ENCODE measurements around the gene MYO15B.

Gene MYO15B

DNA sequence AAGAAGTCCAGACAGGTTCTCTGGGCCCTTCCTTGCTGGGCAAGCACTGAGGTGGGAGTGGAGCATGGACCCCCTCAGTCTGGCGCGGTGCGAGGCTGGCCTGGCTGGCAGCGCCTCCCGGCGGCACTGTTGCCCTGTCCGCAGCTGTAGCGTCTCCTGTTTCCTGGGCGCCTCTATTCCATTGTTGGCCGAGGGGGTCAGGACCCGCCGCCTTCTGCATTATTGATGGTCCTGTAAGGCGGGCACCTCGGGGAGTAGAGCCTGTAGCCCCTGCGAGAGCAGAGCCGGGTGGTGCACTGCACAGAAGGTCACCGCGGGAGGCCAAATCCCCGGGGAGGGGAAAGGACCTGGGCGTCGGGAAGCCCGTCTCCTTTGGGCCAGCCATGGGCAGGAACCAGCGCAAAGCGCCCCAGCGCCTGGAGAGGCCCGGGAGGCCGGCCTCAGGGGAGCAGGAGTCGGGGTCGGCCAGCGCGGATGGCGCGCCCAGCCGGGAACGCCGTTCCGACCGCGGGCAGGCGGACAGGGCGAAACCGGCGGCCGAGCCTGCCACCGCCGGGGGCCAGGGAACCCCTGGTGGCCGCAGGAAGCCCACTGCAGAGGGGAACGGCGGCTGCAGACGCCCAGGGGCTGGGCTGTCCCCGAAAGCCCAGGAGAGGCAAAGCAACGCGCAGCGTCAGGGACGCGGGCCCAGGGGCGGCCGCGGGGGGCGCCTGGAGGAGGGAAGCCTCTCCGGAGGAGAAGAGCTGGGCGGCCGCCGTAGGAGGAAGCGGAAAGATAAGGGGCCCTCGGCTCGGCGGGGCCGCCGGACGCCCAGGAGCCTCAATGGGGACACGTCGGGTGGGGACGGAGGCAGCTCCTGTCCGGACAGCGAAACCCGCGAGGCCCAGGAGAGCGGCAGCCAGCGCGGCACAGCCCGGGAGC is at the start of gene MYO15B:
TSS of gene MYO15B (plus strand) at position 126 of the 921 bp plus-strand sequence. CDS start at position 384, 258 bp downstream.
- DNase-seq (ENCODE audit: low read depth in 1 of 2, low spot score in 1 of 2), result peak; percentile 20 to 52

DNA sequence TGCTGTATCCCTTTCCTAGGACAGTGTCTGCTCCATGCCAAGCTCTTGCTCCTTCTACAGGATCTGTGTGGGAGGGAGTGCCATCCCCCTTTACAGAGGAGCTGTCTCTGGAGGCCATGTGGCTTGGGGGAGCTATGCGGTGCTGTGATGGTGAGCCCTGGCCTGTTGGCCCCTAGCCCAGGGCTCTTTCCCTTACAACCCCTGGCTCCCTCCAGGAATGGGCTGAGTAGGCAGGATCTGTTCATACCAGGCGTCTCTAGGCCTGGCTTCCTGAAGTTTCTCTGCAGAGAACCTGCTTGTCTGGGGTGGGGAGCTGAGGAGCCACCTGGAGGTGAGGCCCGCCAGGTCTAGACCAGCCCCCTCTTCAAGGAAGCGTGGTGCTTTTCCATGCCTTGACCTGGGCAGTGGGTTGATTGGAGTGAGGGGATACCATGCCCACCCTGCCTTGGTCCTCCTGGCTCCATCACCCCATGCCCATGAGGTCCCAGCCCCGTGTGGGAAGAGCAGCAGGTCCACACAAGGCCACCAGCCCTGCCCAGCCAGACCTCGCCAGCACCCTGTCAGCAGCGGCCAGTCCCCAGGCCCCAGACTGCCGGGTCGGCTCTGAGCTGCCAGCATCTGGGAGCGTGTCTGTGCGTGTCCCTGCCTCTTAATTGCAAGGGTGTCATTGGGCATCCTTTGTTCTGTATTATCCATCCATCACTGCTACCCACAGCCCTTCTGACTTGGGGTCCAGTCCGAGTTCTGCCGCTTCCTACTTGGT is 47.5 kb upstream of the MYO15B start:
- DNase-seq (ENCODE audit: low read depth in 1 of 2, low spot score in 1 of 2), result no peak

GRCh38 chr17:75540923-75541503 is 46.6 kb upstream of the MYO15B start:
- no peak for DNase-seq (ENCODE audit: low read depth in 1 of 2, low spot score in 1 of 2)

- DNase-seq (ENCODE audit: low read depth in 1 of 2, low spot score in 1 of 2), result no peak
Observed at GRCh38 chr17:75542229-75542628, 45.4 kb upstream of the MYO15B start.

- DNase-seq (ENCODE audit: low read depth in 1 of 2, low spot score in 1 of 2), result no peak
Observed at GRCh38 chr17:75542728-75543336, 44.8 kb upstream of the MYO15B start.

DNA sequence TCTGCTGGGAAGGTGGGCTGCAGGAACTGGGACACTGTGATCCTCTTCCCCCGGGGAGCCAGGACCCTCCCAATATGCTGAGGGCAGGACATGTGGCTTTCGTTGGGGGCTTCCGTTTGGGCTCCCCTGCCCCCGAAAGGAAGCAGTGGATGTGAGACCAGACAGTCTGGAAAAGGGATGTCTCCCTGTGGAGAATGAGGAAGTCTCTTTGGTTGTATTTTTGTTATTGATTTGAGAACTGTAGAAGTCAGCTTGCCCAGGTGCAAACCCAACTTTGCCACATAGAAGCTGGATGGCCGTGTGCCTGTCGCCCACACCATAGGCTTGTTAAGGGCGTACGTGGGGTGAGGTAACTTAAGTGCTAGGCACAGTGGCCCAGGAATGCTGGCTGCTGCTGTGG is 43.4 kb upstream of the MYO15B start:
- no peak for DNase-seq (ENCODE audit: low read depth in 1 of 2, low spot score in 1 of 2)

- no peak for DNase-seq (ENCODE audit: low read depth in 1 of 2, low spot score in 1 of 2)
Observed at GRCh38 chr17:75546181-75546580, 41.4 kb upstream of the MYO15B start.

- no peak for DNase-seq (ENCODE audit: low read depth in 1 of 2, low spot score in 1 of 2)
Observed at GRCh38 chr17:75547091-75547490, 40.5 kb upstream of the MYO15B start.

DNA sequence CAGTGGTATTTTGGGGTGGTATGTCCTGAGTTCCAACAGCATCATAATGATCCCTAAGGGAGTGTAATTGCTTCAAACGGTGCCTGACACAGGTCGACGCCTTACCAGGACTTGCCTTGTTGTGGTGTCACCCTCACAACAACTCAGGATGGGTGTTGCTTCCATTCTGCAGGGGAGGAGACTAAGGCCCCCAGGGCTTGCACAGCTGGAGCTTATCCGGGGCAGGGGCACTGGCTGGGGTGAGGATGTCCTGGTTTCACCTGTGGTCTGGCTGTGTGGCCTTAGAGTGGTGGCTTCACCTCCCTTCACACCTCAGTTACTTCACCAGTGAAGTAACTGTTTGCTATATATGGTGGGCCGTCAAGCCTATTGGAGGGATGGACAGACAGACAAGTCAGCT is 38.8 kb upstream of the MYO15B start:
- no peak for DNase-seq (ENCODE audit: low read depth in 1 of 2, low spot score in 1 of 2)

- DNase-seq (ENCODE audit: low read depth in 1 of 2, low spot score in 1 of 2), result no peak
Observed at GRCh38 chr17:75549246-75550138, 38.1 kb upstream of the MYO15B start.

- DNase-seq (ENCODE audit: low read depth in 1 of 2, low spot score in 1 of 2), result no peak
Observed at GRCh38 chr17:75550139-75550465, 37.5 kb upstream of the MYO15B start.

DNA sequence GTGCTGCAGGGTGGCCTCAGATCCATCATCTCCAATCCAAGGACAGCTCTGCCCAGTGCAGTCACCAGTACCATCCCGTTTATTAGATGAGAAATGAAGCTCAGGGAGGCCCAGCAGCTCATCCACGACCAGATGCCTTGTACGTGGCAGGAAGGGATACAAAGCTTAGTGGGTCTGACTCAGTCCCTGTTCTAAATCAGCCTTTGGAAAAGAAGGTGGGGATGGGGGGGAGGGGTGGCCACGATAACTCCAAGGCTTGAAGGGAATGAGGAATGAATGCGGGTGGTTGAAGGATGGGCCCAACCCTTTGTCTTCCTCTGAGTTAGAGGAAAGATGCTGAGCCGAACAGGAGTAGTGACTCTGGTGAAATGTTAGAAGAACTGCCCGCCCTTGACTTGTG is 36.3 kb upstream of the MYO15B start:
- DNase-seq (ENCODE audit: low read depth in 1 of 2, low spot score in 1 of 2), result no peak

GRCh38 chr17:75552425-75553294 is 34.9 kb upstream of the MYO15B start:
- no peak for DNase-seq (ENCODE audit: low read depth in 1 of 2, low spot score in 1 of 2)

- DNase-seq (ENCODE audit: low read depth in 1 of 2, low spot score in 1 of 2), result no peak
Observed at GRCh38 chr17:75553295-75554110, 34.1 kb upstream of the MYO15B start.

GRCh38 chr17:75555679-75556153 is 31.9 kb upstream of the MYO15B start:
- DNase-seq (ENCODE audit: low read depth in 1 of 2, low spot score in 1 of 2), result no peak

GRCh38 chr17:75557075-75557851 is 30.3 kb upstream of the MYO15B start:
- no peak for DNase-seq (ENCODE audit: low read depth in 1 of 2, low spot score in 1 of 2)

DNA sequence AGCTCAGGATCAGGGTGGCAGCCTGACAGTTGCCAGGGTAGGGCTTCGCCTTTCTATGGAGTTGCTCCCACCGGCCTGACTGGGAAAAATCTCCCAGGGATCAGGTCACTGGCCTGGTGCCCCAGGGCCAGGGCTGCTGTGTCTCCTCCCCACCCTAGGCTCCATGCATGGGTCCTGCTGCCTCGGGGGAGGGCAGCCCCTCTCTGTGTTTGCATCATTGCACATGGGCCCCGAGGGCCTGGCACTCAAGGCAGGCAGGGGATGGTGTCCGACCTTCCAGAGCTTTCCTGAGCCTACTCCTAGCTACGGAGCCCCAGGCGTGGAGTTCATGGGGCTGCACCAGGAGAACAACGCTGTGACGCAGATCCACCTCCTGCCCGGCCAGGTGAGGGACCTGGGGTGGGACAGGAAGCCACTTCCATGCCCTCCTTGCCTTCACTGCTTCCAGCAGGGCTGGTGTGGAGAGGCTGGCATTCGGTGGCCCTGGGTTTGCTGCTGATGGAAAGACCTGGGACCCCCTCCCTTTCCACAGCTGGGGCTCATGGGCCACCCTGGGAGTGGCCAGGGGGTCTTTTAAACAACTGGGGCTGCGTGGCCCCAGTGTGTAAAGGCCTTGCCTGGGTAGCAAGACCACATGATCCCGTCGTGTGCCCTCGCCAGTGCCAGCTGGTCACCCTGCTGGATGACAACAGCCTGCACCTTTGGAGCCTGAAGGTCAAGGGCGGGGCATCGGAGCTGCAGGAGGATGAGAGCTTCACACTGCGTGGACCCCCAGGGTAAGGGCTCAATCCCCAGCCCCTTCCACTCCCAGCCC is 29.5 kb upstream of the MYO15B start:
- DNase-seq (ENCODE audit: low read depth in 1 of 2, low spot score in 1 of 2), result no peak

Data from stimulated activated CD4-positive, alpha-beta T cell treated with anti-CD3 and anti-CD28 coated beads, Interleukin-15, amount 100 ng/mL, for 1 hour (primary cell).